Adrenal gland (tissue), 5 donors: ENCODE results near the gene DAPL1.
A peak's percentile ranks its signal among the peaks of the same experiment; 100 is the strongest.

Experiments
- POLR2A ChIP-seq, 2 donors: fragments of 450-650 bp; IDR thresholded peaks; one replicate each; pipeline ENCODE4 v1.6.1; 2017; ENCODE audit warnings: antibody characterized with exemption in 2 of 2, mild to moderate bottlenecking in 2 of 2, moderate library complexity in 1 of 2
- TF ChIP-seq, protein P1 (sequence below), 6 experiments: fragments of 450-650 bp in 4 of 6; fragments of 200-600 bp in 2 of 6; sonication (generic) in 1 of 6; IDR thresholded peaks; 1 replicate in 5 of 6; 2 replicates in 1 of 6; pipeline versions ENCODE4 v1.5.1 to v1.8.0; 2016 to 2021; ENCODE audit warnings: antibody characterized with exemption in 6 of 6, mild to moderate bottlenecking in 2 of 6, moderate library complexity in 1 of 6
- donor health status: DM: no; HTN: no; CAD: no.

DNA sequence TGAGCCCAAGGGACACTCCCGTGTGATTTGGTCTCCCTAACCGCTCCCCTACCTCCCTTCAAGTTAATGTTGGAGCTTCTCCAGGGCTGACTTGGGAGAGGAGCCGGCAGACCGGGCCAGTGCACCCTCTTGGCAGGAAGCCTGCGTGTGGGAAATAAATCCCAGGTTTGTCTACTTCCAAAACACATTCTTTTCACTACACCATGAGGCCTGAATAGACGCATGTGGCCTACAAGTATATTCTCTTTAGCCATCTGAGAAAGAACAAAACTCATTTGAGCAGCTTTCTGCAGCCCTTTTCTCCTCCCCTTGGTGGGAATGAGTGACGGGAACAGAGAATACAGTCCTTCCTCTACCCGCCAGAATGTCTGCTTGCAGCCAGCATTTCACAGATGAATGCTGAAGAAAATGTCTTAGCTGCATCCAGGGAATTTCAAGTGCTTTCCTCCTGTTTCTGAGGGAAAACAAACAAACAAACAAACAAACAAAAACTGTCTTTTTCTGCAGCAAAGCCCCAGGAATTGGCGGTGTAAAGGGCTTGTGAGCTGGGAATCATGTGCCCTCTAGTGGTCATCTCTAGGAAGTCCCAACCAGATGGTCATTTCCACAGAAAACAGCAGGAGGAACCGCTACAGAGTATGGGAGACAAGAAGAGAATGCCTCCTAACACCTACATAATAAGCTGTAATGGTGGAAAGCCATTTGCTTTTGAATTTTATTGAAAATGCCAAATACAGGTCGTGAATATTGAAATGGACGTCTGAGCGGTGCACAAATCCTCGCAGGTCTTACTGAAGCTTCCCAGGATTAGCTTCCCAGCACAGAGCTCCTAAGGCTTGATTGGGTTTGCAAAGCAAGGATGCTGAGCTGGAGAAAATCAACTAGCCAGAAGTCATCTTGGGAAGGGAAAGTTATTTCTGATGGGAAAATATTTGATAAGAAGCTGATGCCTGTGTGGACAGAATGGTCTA, 41.2 kb upstream of the DAPL1 start:
- no peak for TF ChIP-seq POLR2A (IDR thresholded peaks at IDR 0.05)
- TF ChIP-seq, protein P1, sequence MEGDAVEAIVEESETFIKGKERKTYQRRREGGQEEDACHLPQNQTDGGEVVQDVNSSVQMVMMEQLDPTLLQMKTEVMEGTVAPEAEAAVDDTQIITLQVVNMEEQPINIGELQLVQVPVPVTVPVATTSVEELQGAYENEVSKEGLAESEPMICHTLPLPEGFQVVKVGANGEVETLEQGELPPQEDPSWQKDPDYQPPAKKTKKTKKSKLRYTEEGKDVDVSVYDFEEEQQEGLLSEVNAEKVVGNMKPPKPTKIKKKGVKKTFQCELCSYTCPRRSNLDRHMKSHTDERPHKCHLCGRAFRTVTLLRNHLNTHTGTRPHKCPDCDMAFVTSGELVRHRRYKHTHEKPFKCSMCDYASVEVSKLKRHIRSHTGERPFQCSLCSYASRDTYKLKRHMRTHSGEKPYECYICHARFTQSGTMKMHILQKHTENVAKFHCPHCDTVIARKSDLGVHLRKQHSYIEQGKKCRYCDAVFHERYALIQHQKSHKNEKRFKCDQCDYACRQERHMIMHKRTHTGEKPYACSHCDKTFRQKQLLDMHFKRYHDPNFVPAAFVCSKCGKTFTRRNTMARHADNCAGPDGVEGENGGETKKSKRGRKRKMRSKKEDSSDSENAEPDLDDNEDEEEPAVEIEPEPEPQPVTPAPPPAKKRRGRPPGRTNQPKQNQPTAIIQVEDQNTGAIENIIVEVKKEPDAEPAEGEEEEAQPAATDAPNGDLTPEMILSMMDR (IDR thresholded peaks at IDR 0.05): peak; percentile 76 to 92 (median 86)
